ENCODE data around the gene CHST14.
A peak's percentile ranks its signal among the peaks of the same experiment; 100 is the strongest.

The CHST14 gene

DNA sequence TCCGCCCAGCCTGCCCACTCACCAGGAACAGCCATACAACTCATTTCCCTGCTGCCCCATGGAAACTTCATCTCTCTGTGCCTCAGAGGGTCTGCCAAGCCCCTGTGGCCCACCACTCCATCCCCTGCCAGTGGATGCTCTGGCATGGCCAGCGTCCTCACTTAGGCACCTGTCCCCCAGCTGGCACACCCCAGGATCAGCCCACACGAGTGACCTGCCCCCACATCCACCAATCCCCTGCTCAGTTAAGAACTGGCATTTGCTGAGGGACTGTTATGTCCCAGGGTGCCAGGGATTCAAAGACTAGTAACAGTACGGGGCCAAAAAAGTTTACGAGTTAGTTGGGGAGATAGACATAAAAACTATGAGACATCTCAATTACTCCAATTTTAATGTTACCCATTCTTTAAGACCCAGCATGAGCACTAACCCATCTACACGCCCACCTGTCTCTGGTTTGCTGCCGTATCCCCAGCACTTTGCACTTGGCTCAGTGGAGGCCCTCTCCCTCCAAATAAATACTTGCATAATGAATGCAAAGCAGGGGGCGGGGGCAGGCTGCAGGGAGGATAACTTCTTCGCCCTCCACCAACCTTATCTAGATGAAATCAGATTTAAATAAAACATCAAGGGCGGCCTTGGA lies 41.6 kb upstream of the CHST14 start:
- no peak for DNase-seq (ENCODE audit: low read depth)
- TF ChIP-seq, protein P1, sequence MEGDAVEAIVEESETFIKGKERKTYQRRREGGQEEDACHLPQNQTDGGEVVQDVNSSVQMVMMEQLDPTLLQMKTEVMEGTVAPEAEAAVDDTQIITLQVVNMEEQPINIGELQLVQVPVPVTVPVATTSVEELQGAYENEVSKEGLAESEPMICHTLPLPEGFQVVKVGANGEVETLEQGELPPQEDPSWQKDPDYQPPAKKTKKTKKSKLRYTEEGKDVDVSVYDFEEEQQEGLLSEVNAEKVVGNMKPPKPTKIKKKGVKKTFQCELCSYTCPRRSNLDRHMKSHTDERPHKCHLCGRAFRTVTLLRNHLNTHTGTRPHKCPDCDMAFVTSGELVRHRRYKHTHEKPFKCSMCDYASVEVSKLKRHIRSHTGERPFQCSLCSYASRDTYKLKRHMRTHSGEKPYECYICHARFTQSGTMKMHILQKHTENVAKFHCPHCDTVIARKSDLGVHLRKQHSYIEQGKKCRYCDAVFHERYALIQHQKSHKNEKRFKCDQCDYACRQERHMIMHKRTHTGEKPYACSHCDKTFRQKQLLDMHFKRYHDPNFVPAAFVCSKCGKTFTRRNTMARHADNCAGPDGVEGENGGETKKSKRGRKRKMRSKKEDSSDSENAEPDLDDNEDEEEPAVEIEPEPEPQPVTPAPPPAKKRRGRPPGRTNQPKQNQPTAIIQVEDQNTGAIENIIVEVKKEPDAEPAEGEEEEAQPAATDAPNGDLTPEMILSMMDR (conservative IDR thresholded peaks at IDR 0.05; ENCODE audit: low read depth, low read length): no peak
- H3K4me3 ChIP-seq (ENCODE audit: low read length): no peak overlapping the region

DNA sequence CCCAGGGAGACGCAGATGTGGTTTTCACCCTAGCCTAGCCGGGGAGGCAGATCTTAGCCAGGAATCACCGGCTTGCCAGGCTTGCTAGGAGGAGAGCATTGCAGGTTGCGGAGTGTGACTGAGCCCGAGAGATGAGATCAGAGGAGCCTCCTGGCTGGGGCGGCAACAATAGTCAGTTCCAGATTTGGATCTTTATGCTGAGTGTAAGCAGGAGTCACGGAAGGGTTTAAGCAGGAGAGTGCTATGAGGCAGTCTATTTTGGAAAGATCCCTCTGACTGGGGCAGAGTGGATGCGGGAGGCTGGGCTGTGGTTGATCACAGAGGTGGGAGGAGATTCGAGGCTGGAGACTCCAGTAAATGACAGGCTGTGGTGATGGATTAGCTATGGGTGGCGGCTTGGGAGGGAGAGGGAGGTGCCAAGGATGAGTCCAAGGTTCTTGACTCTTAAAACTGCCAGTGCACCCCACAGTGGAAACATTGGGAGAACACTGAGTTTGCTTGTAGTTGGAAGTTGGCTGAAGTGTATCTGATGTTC lies 40.4 kb upstream of the CHST14 start:
- DNase-seq (ENCODE audit: low read depth): no peak
- H3K4me3 ChIP-seq (ENCODE audit: low read length): no peak overlapping the region
- TF ChIP-seq, protein P1 (conservative IDR thresholded peaks at IDR 0.05; ENCODE audit: low read depth, low read length): no peak

DNA sequence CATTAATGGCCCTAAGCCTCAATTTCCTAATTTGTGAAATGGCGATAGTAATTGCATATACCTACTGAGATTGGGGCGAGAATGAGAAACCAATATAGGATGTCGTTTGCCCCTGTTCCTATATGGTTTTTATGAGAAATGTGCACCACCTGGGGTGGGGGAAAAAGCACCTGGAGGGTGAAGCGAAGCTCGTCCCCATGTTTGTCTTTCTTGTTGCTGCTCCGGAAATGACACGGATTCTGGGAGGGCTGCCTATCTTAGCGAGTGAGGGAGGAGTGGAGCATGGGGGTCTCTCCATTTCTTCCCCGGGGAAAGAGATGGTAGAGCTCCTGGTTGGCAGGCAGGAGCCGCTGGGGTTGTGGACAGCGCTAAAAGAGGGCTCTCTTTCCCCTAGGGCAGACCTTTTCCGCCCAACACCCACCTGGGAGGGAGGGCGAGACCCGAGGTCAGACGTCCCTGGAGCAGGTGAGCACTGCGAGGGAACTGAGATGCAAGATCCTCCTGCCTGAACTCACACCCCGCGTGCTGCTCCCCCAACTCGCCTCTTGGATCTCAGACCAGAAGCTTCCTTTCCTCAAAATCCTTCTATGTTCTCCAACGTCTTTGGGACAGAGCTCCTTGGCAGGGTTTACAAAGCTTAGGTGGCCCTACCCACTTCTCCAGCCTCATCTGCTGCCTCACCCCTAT lies 35.6 kb upstream of the CHST14 start:
- no peak for DNase-seq (ENCODE audit: low read depth)
- TF ChIP-seq, protein P1 (conservative IDR thresholded peaks at IDR 0.05; ENCODE audit: low read depth, low read length): no peak
- no peak overlapping the region for H3K4me3 ChIP-seq (ENCODE audit: low read length)

DNA sequence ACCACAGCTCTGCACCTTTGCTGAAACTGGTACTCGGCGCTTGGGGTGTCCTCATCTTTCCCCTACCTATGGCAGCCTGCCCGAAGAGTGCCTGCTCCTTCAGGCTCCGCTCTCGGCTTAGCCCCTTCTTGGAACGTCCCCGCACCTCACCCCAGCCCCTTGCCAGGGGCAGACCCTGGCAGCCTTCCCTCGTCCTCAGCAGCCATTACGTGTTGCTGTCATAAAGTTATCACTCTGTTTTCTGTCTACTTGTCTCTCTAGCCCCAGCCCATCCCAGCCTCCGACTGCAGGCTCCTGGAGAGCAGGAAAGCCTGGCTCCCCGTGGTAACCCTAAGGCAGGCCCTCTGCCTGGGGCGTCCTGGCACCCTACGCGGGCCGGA lies 35.1 kb upstream of the CHST14 start:
- TF ChIP-seq, protein P1 (conservative IDR thresholded peaks at IDR 0.05; ENCODE audit: low read depth, low read length): no peak
- H3K4me3 ChIP-seq (ENCODE audit: low read length): peak overlapping the region; percentile 5
- DNase-seq (ENCODE audit: low read depth): no peak

DNA sequence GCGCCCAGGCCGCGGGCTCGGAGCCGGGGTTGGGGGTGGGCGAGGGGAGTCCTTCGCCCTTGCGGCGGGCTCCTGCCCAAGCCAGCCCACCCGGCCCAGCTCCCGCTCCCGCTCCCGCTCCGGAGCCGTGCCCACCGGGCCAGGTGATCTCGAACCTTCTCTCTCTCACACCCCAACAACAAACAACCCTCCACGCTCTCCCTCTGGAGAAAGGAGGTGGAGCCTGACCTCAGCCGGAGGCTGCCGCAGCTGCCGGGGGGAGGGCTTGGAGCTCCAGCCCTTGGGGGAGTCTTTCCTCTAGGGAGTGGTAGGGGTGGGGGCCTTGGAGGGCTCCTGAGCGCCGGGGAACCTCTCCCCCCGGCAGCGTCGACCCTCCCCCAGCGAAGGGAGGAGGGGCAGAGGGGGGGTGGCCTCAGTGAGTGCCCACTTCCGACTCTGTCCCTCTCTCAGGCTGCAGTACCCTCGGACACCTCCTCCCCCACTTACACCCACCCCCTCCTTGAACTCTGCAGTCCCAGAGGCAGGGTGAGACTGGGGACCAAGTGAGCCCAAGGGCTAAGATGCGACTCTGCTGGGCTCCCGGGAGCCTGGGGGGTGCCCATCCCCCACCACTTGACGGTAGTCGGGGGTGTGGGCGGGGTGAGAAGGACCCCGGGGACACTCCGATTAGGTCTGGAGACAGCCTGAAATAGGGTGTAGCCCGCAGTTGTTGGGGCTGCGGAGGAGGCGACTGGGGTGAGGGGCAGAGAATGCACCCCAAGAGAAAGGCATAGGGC lies 34.5 kb upstream of the CHST14 start:
- TF ChIP-seq, protein P1 (conservative IDR thresholded peaks at IDR 0.05; ENCODE audit: low read depth, low read length): no peak
- H3K4me3 ChIP-seq (ENCODE audit: low read length): peak overlapping the region; percentile 39
- DNase-seq (ENCODE audit: low read depth): no peak

DNA sequence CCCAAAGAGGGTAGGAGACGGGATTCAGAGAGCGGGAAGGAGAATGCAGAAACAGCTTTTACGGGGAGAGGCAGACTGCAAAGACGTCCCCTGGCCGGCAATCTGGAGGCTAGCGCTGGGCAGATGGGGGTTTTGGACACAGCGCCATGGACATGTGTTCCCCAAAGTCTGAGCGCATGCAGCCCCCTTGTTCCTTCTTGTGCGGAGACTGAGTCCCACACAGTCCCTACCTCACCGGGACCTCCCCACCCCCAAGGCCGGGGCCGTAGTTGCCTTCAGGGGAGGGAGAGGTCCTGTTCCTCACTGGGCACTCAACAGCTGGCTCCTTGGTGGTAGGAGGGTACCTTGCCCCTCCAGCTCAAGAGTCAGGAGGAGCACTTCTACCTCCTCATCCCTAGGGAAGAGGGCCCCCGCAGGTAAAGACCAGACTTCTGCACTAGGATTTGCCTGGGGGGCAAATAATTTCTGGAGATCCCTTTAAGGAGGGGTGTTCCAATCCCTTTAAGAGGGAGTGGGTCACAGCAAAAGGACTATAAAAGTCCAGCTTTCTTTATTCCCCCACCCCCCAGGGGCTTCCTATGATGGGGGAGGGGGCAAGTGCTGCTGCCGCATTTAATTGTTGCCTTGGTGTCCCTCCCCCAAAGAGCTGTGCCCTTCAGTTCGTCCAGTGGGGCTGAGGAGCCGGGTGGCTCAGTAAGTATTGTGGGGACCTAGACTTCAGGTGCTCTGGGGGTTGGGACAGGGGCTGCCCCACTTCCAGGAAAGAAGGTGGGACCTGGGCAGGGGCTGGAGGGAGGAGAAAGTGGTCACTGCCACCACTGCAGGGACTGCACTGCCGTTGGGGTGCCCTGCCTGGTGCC lies 33.7 kb upstream of the CHST14 start:
- TF ChIP-seq, protein P1 (conservative IDR thresholded peaks at IDR 0.05; ENCODE audit: low read depth, low read length): no peak
- DNase-seq (ENCODE audit: low read depth): no peak
- H3K4me3 ChIP-seq (ENCODE audit: low read length): peak overlapping the region; percentile 39
